HG03460 (cell line): ENCODE results near the gene BCAN.
"Not testable (repeated sequence)": the region's sequence is repeated elsewhere in the genome, so short reads cannot be mapped to it uniquely, and the experiment has no call there.

Experiments used
- ATAC-seq: cut with Tn5 transposase; IDR thresholded peaks from one replicate; pipeline ENCODE4 v1.9.1; 2021; ENCODE audit not compliant: unreplicated experiment

BCAN gene

GRCh38 chr1:156641761-156642264 lies at the start of gene BCAN:
Gene BCAN (plus strand): TSS chr1:156642117. CDS start chr1:156646055, 3,938 bp downstream.
- no peak for ATAC-seq

- no peak for ATAC-seq
Measured at GRCh38 chr1:156592158-156592909, 49.6 kb upstream of the BCAN start.

- ATAC-seq = no peak
Measured at GRCh38 chr1:156592910-156593660, 48.8 kb upstream of the BCAN start.

- no peak for ATAC-seq
Measured at GRCh38 chr1:156593661-156593989, 48.3 kb upstream of the BCAN start.

- no peak for ATAC-seq
Measured at GRCh38 chr1:156594190-156594589, 47.7 kb upstream of the BCAN start.

GRCh38 chr1:156595016-156595415 lies 46.9 kb upstream of the BCAN start:
- ATAC-seq = no peak

- ATAC-seq = no peak
Measured at GRCh38 chr1:156596426-156596825, 45.5 kb upstream of the BCAN start.

GRCh38 chr1:156598125-156598524 lies 43.8 kb upstream of the BCAN start:
- no peak for ATAC-seq

GRCh38 chr1:156598731-156599432 lies 43.0 kb upstream of the BCAN start:
- no peak for ATAC-seq

- ATAC-seq = peak; percentile 53
Measured at GRCh38 chr1:156599811-156600210, 42.1 kb upstream of the BCAN start.

- ATAC-seq = no peak
Measured at GRCh38 chr1:156600733-156601121, 41.2 kb upstream of the BCAN start.

GRCh38 chr1:156601122-156601830 lies 40.6 kb upstream of the BCAN start, which contains the start of gene GPATCH4:
Gene GPATCH4 (minus strand): TSS chr1:156601479.
- ATAC-seq = no peak

- no peak for ATAC-seq
Measured at GRCh38 chr1:156601892-156602291, 40.0 kb upstream of the BCAN start.

- ATAC-seq = no peak
Measured at GRCh38 chr1:156602557-156602993, 39.3 kb upstream of the BCAN start.

- ATAC-seq = not testable (repeated sequence)
Measured at GRCh38 chr1:156607344-156607743, 34.6 kb upstream of the BCAN start.

GRCh38 chr1:156608036-156608674 lies 33.8 kb upstream of the BCAN start:
- ATAC-seq = no peak

GRCh38 chr1:156608981-156609380 lies 32.9 kb upstream of the BCAN start:
- ATAC-seq = no peak

GRCh38 chr1:156610072-156610471 lies 31.8 kb upstream of the BCAN start:
- ATAC-seq = not testable (repeated sequence)

GRCh38 chr1:156612666-156613065 lies 29.3 kb upstream of the BCAN start:
- ATAC-seq = no peak

- no peak for ATAC-seq
Measured at GRCh38 chr1:156615946-156616345, 26.0 kb upstream of the BCAN start.
